ENCODE data around the gene HLTF.
"Not testable (repeated sequence)": the region's sequence is repeated elsewhere in the genome, so short reads cannot be mapped to it uniquely, and the experiment has no call there.

The HLTF gene

DNA sequence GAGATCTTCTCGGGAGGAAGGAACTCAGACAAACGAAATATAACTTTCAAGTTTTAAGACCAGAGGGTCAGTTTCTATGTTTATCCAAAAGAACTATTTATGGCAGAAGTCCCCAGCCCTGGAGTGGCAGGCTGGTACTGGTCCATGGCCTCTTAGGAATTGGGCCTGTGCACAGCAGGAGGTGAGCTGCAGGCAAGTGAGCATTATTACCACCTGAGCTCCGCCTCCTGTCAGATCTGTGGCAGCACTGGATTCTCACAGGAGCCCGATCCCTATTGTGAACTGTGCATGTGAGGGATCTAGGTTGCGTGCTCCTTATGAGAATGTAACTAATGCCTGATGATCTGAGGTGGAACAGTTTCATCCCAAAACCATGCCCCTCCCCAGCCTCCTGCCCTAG is 28.8 kb upstream of the HLTF start:
- H3K36me3 ChIP-seq (ENCODE audit: control insufficient read depth, insufficient read depth, low read length): no peaks in the 10 kb centered on the region
- no peak overlapping the region for H3K4me3 ChIP-seq (ENCODE audit: extremely low read depth, insufficient read depth, low read length, poor library complexity, severe bottlenecking)
- H3K9me3 ChIP-seq (ENCODE audit: control insufficient read depth, low read length): no peaks in the 10 kb centered on the region
- H3K4me1 ChIP-seq (ENCODE audit: control insufficient read depth, insufficient read depth, low read length, poor library complexity, severe bottlenecking): no peaks in the 10 kb centered on the region
- H3K27ac ChIP-seq (ENCODE audit: low read depth, low read length, severe bottlenecking): no peak overlapping the region
- 89 to 90% methylated on average over 2 of the region's 5 CpGs for WGBS, 2 experiments (ENCODE audit: insufficient coverage in 2 of 2)

DNA sequence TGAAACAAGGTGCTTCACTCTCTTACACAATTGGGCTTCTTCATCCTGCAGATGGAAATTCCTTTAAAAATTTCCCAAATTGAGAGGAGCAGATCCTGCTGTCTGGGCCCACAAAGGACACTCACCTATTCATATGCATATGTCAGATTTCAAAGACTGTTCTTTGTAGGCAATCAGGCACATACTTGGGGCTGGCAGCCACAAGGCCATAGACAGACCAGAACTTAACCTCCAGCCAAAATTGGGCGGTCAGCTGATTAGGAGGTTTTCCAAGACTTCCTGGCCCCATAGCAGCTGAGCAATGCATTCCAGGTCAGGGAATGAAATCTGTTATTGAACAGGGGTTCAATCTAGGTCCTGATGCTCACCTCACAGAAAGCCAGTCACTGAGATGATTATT is 28.1 kb upstream of the HLTF start:
- 89% methylated on average over 1 of the region's 1 CpG; no CpG with 5 or more reads in 1 of the 2 experiments for WGBS, 2 experiments (ENCODE audit: insufficient coverage in 2 of 2)
- no peaks in the 10 kb centered on the region for H3K36me3 ChIP-seq (ENCODE audit: control insufficient read depth, insufficient read depth, low read length)
- no peaks in the 10 kb centered on the region for H3K4me1 ChIP-seq (ENCODE audit: control insufficient read depth, insufficient read depth, low read length, poor library complexity, severe bottlenecking)
- no peaks in the 10 kb centered on the region for H3K9me3 ChIP-seq (ENCODE audit: control insufficient read depth, low read length)
- no peak overlapping the region for H3K27ac ChIP-seq (ENCODE audit: low read depth, low read length, severe bottlenecking)
- no peak overlapping the region for H3K4me3 ChIP-seq (ENCODE audit: extremely low read depth, insufficient read depth, low read length, poor library complexity, severe bottlenecking)

DNA sequence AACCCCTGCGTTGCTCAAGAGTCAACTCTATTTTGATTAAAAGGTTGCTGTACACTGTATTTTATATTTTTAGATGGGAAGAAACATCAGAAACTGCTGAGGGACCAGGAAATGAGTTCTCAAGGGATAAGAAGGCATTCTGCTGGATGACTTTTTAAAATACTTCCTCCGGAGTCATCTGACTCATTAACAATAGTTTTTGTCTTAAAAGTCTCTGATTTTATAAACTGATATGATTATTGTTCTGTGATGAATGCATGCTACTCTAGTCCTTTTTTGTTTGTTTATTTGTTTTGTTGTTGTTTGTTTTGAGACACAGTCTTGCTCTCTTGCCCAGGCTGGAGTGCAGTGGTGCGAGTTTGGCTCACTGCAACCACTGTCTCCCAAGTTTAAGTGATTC is 18.2 kb upstream of the HLTF start:
- Histone ChIP-seq H3K27ac (ENCODE audit: low read depth, low read length, severe bottlenecking) (no peak overlapping the region), H3K36me3 (ENCODE audit: control insufficient read depth, insufficient read depth, low read length) (no peaks in the 10 kb centered on the region), H3K4me1 (ENCODE audit: control insufficient read depth, insufficient read depth, low read length, poor library complexity, severe bottlenecking) (no peaks in the 10 kb centered on the region), H3K9me3 (ENCODE audit: control insufficient read depth, low read length) (peaks cover 13% of the 10 kb centered on the region), H3K4me3 (ENCODE audit: extremely low read depth, insufficient read depth, low read length, poor library complexity, severe bottlenecking) (no peak overlapping the region)
- WGBS, 2 experiments (ENCODE audit: insufficient coverage in 2 of 2): 92 to 100% methylated on average over 1 to 2 of the region's 3 CpGs

DNA sequence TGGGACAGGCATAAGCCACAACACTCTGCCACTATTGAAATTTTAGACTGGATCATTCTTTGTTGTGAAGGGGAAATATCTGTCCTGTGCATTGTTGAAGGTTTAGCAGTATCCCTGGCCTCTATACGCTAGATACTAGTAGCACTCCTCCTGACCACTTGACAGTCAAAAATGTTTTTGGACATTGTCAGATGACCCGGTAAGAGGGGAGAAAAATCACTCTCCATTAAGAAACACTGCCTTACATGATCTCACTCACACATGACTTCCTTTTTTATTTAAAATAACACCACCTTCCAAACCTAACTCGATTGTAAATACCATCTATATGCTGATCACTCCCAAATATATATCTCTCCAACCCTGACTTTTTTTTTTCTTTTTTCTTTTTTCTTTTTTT is 15.3 kb upstream of the HLTF start:
- Histone ChIP-seq H3K27ac (ENCODE audit: low read depth, low read length, severe bottlenecking) (no peak overlapping the region), H3K36me3 (ENCODE audit: control insufficient read depth, insufficient read depth, low read length) (no peaks in the 10 kb centered on the region), H3K4me1 (ENCODE audit: control insufficient read depth, insufficient read depth, low read length, poor library complexity, severe bottlenecking) (no peaks in the 10 kb centered on the region), H3K9me3 (ENCODE audit: control insufficient read depth, low read length) (peaks cover 9% of the 10 kb centered on the region), H3K4me3 (ENCODE audit: extremely low read depth, insufficient read depth, low read length, poor library complexity, severe bottlenecking) (no peak overlapping the region)
- 73 to 93% methylated on average over 2 to 3 of the region's 3 CpGs for WGBS, 2 experiments (ENCODE audit: insufficient coverage in 2 of 2)

DNA sequence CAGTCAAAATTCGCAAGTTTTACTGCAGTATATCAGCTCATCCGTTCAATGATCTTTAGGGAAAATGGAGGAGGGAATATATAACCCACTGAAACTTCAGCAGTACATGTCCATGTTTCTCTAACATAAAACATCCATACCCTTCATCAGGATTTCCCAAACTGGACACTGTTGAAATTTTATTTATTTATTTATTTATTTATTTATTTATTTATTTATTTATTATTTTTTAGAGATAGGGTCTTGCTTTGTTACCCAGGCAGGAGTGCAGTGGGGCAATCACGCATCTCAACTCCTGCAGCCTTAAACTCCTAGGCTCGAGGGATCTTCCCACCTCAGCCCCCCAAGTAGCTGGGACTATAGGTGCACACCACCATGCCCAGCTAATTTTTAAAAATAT is 14.8 kb upstream of the HLTF start:
- WGBS, 2 experiments (ENCODE audit: insufficient coverage in 2 of 2): no CpG with 5 or more reads among the region's 4 CpGs
- Histone ChIP-seq H3K9me3 (ENCODE audit: control insufficient read depth, low read length) (peaks cover 4% of the 10 kb centered on the region), H3K36me3 (ENCODE audit: control insufficient read depth, insufficient read depth, low read length) (no peaks in the 10 kb centered on the region), H3K27ac (ENCODE audit: low read depth, low read length, severe bottlenecking) (no peak overlapping the region), H3K4me3 (ENCODE audit: extremely low read depth, insufficient read depth, low read length, poor library complexity, severe bottlenecking) (no peak overlapping the region), H3K4me1 (ENCODE audit: control insufficient read depth, insufficient read depth, low read length, poor library complexity, severe bottlenecking) (no peaks in the 10 kb centered on the region)

DNA sequence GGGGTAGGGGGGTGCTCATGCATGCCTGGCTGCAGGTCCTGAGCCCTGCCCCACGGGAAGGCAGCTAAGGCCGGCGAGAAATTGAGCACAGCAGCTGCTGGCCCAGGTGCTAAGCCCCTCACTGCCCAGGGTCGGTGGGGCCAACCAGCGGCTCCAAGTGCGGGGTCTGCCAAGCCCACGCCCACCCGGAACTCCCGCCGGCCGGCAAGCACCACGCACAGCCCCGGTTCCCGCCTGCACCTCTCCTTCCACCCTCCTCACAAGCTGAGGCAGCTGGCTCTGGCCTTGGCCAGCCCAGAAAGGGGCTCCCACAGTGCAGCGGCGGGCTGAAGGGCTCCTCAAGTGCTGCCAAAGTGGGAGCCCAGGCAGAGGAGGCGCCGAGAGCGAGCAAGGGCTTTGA is 11.7 kb upstream of the HLTF start:
- H3K9me3 ChIP-seq (ENCODE audit: control insufficient read depth, low read length); H3K27ac ChIP-seq (ENCODE audit: low read depth, low read length, severe bottlenecking); H3K4me1 ChIP-seq (ENCODE audit: control insufficient read depth, insufficient read depth, low read length, poor library complexity, severe bottlenecking); H3K4me3 ChIP-seq (ENCODE audit: extremely low read depth, insufficient read depth, low read length, poor library complexity, severe bottlenecking); H3K36me3 ChIP-seq (ENCODE audit: control insufficient read depth, insufficient read depth, low read length): not testable (repeated sequence)
- WGBS, 2 experiments (ENCODE audit: insufficient coverage in 2 of 2): 92 to 93% methylated on average over 6 to 16 of the region's 19 CpGs

DNA sequence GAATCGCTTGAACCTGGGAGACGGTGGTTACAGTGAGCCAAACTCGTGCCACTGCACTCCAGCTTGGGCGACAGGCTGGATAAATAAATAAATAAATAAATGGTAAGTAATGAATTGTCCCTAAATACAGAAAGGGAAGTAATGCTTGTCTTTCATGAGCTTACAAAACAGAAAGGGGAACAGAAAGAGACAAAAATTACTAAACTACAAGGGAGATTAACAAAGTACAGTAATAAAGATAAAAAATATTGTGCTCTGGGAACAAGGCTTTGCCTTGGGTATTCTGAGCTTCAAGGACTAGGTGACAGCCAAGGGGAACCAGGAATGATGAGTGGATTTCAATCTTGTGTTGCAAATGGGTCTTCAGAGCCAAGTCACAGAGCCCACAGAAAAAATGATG is 9.2 kb upstream of the HLTF start:
- H3K27ac ChIP-seq (ENCODE audit: low read depth, low read length, severe bottlenecking): no peak overlapping the region
- H3K36me3 ChIP-seq (ENCODE audit: control insufficient read depth, insufficient read depth, low read length): no peaks in the 10 kb centered on the region
- H3K4me1 ChIP-seq (ENCODE audit: control insufficient read depth, insufficient read depth, low read length, poor library complexity, severe bottlenecking): no peaks in the 10 kb centered on the region
- H3K9me3 ChIP-seq (ENCODE audit: control insufficient read depth, low read length): no peaks in the 10 kb centered on the region
- no peak overlapping the region for H3K4me3 ChIP-seq (ENCODE audit: extremely low read depth, insufficient read depth, low read length, poor library complexity, severe bottlenecking)
- WGBS, 2 experiments (ENCODE audit: insufficient coverage in 2 of 2): 87 to 94% methylated on average over 2 to 3 of the region's 4 CpGs

DNA sequence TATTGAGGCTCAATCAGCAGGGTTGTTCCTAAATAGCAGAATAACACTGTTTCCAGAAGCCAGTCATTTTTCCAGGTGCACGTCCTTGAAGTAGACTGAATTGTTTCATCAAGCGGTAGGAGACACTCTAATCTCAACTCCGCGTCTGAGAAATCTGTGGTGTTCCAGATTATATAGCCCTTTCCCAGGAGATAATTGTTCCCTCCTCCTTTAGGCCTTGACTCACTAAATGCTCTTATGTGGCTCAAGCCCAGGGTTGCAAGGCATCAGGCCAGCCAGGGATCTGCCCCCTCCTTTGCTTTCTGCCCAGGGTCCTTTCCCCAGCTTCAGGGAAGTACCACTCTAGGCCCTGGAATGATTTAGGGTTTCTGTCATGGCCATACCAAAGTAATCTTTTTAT is 5.7 kb upstream of the HLTF start:
- H3K9me3 ChIP-seq (ENCODE audit: control insufficient read depth, low read length): peaks cover 2% of the 10 kb centered on the region
- H3K27ac ChIP-seq (ENCODE audit: low read depth, low read length, severe bottlenecking): no peak overlapping the region
- H3K4me3 ChIP-seq (ENCODE audit: extremely low read depth, insufficient read depth, low read length, poor library complexity, severe bottlenecking): no peak overlapping the region
- H3K4me1 ChIP-seq (ENCODE audit: control insufficient read depth, insufficient read depth, low read length, poor library complexity, severe bottlenecking): no peaks in the 10 kb centered on the region
- no peaks in the 10 kb centered on the region for H3K36me3 ChIP-seq (ENCODE audit: control insufficient read depth, insufficient read depth, low read length)
- 91 to 98% methylated on average over 4 of the region's 4 CpGs for WGBS, 2 experiments (ENCODE audit: insufficient coverage in 2 of 2)

DNA sequence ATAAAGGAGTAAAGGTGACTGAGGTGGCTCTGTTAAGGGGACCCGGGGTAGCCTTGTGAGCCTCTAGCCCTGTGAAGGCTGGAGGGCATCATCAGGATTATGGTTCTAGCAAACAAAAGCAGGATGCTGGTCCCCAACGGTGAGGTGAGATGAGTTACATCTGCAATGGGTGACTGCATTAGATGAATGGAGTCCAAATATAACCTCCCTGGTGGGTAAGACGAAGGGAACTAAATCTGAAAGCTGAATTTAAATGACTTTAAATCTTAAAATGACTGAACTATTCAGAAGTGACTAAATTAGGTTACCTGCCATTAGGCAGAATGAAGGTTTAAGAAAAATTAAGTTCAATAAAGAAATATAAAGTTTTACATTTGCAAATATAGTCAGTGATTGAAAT is 4.6 kb upstream of the HLTF start:
- no peak overlapping the region for H3K4me3 ChIP-seq (ENCODE audit: extremely low read depth, insufficient read depth, low read length, poor library complexity, severe bottlenecking)
- H3K9me3 ChIP-seq (ENCODE audit: control insufficient read depth, low read length): peaks cover 5% of the 10 kb centered on the region
- no peaks in the 10 kb centered on the region for H3K36me3 ChIP-seq (ENCODE audit: control insufficient read depth, insufficient read depth, low read length)
- no peak overlapping the region for H3K27ac ChIP-seq (ENCODE audit: low read depth, low read length, severe bottlenecking)
- no peaks in the 10 kb centered on the region for H3K4me1 ChIP-seq (ENCODE audit: control insufficient read depth, insufficient read depth, low read length, poor library complexity, severe bottlenecking)
- 83 to 93% methylated on average over 2 of the region's 3 CpGs for WGBS, 2 experiments (ENCODE audit: insufficient coverage in 2 of 2)

DNA sequence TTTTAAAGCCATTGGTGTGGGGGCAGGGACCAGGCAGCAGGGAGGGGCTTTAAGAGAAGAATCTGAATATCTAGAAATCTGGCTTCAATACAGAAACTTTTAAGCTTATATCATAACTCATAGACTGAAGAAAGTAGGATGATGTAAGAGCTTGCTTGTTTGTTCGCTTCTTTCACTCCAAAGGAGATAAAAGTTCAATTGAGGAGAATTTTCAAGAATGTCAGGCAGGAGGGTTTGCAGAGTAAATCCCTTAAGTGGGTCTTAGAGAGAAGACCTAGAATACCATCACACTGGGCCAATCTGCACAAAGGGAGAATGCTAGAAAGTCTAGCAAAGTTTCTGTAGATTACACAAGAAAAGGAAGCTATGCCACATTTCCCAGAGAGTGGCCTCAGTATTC is 4.1 kb upstream of the HLTF start:
- H3K4me3 ChIP-seq (ENCODE audit: extremely low read depth, insufficient read depth, low read length, poor library complexity, severe bottlenecking): no peak overlapping the region
- peaks cover 5% of the 10 kb centered on the region for H3K9me3 ChIP-seq (ENCODE audit: control insufficient read depth, low read length)
- WGBS, 2 experiments (ENCODE audit: insufficient coverage in 2 of 2): no CpG with 5 or more reads among the region's 1 CpG
- no peak overlapping the region for H3K27ac ChIP-seq (ENCODE audit: low read depth, low read length, severe bottlenecking)
- H3K36me3 ChIP-seq (ENCODE audit: control insufficient read depth, insufficient read depth, low read length): no peaks in the 10 kb centered on the region
- H3K4me1 ChIP-seq (ENCODE audit: control insufficient read depth, insufficient read depth, low read length, poor library complexity, severe bottlenecking): no peaks in the 10 kb centered on the region

DNA sequence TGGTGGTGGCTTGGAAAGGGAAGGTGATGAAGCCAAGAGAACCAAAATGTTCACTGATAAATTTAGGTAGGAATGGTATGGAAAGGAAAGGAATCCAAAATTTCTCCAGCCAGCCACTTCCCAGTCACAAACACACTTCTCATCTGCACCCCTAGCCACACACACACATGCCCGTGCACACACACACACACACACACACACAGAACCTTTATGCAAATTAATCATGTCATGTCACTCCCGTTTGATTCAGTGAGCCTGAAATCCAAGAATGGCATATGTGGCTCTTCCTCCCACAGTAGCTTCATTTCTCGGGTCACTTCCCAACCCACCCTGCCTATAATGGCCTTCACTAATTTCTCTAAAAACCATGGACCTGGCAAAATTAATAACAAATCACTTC is 3.1 kb upstream of the HLTF start:
- H3K9me3 ChIP-seq (ENCODE audit: control insufficient read depth, low read length): peaks cover 5% of the 10 kb centered on the region
- H3K4me1 ChIP-seq (ENCODE audit: control insufficient read depth, insufficient read depth, low read length, poor library complexity, severe bottlenecking): no peaks in the 10 kb centered on the region
- no peak overlapping the region for H3K27ac ChIP-seq (ENCODE audit: low read depth, low read length, severe bottlenecking)
- WGBS, 2 experiments (ENCODE audit: insufficient coverage in 2 of 2): 60 to 95% methylated on average over 2 of the region's 3 CpGs
- H3K36me3 ChIP-seq (ENCODE audit: control insufficient read depth, insufficient read depth, low read length): peaks cover 3% of the 10 kb centered on the region
- H3K4me3 ChIP-seq (ENCODE audit: extremely low read depth, insufficient read depth, low read length, poor library complexity, severe bottlenecking): no peak overlapping the region

DNA sequence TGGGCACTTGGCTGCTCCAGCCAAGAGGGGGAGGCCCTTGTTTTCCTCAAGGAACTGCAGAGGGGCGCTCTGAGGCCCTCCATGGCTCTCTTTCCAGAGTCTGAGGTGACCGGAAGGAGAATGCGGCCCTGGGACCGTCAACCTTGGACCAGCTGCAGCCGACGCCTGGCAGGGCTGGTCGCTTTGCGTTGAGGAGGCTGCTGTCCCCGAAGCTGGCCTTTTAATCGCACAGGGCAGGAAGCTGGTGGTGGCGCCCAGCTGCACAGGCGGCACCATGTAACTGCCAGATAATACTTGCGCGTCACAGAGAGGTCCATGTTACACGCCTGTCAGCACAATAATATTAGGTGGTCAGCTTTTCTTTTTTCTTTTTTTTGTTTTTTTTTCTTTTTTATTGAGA is 875 bp upstream of the HLTF start:
- Histone ChIP-seq H3K4me3 (ENCODE audit: extremely low read depth, insufficient read depth, low read length, poor library complexity, severe bottlenecking) (no peak overlapping the region), H3K27ac (ENCODE audit: low read depth, low read length, severe bottlenecking) (no peak overlapping the region)

More for the DNA sequence above, 875 bp upstream of the HLTF start:
- no peaks in the 10 kb centered on the region for H3K4me1 ChIP-seq (ENCODE audit: control insufficient read depth, insufficient read depth, low read length, poor library complexity, severe bottlenecking)
- H3K9me3 ChIP-seq (ENCODE audit: control insufficient read depth, low read length): peaks cover 5% of the 10 kb centered on the region
- H3K36me3 ChIP-seq (ENCODE audit: control insufficient read depth, insufficient read depth, low read length): peaks cover 16% of the 10 kb centered on the region
- WGBS, 2 experiments (ENCODE audit: insufficient coverage in 2 of 2): 98% methylated on average over 12 of the region's 15 CpGs

Measured in mesodermal cell (in vitro differentiated cells).